ENCODE results near the gene TAS2R16.

TAS2R16 gene

GRCh38 chr7:123003539-123004126 is 8.1 kb upstream of the TAS2R16 start:
- no peaks in the 10 kb centered on the region for H3K9me3 ChIP-seq (ENCODE audit: control extremely low read depth in 1 of 5, control insufficient read depth in 4 of 5, insufficient read depth in 2 of 5, low read depth in 1 of 5, low read length in 4 of 5)

GRCh38 chr7:122989577-122989976 is 5.9 kb downstream of the TAS2R16 start:
- Histone ChIP-seq H3K27me3 (replicated peaks in 2 of 5; ENCODE audit: control insufficient read depth in 4 of 5, insufficient read depth in 5 of 5, low read length in 4 of 5) (no peaks in the 10 kb centered on the region), H3K4me3 (ENCODE audit: control insufficient read depth in 1 of 7, extremely low read depth in 1 of 7, insufficient read depth in 4 of 7, low read depth in 2 of 7, low read length in 6 of 7) (no peak overlapping the region), H3K9me3 (ENCODE audit: control extremely low read depth in 1 of 5, control insufficient read depth in 4 of 5, insufficient read depth in 2 of 5, low read depth in 1 of 5, low read length in 4 of 5) (no peaks in the 10 kb centered on the region), H3K4me1 (ENCODE audit: control extremely low read depth in 1 of 4, control insufficient read depth in 4 of 4, insufficient read depth in 4 of 4, low read length in 3 of 4) (no peaks in the 10 kb centered on the region), H3K36me3 (ENCODE audit: control insufficient read depth in 4 of 4, insufficient read depth in 4 of 4, low read length in 3 of 4) (no peaks in the 10 kb centered on the region), H3K27ac (ENCODE audit: insufficient read depth in 1 of 2, low read depth in 1 of 2, low read length in 2 of 2, poor library complexity in 1 of 2, severe bottlenecking in 2 of 2) (no peak overlapping the region)
- CTCF ChIA-PET: no interaction called here
- POLR2A ChIA-PET: no interaction called here
- no peak for DNase-seq
- WGBS (ENCODE audit: insufficient coverage): no CpG with 5 or more reads among the region's 2 CpGs

More at GRCh38 chr7:123003539-123004126, 8.1 kb upstream of the TAS2R16 start:
- Histone ChIP-seq H3K4me3 (ENCODE audit: control insufficient read depth in 1 of 7, extremely low read depth in 1 of 7, insufficient read depth in 4 of 7, low read depth in 2 of 7, low read length in 6 of 7) (no peak overlapping the region), H3K27ac (ENCODE audit: insufficient read depth in 1 of 2, low read depth in 1 of 2, low read length in 2 of 2, poor library complexity in 1 of 2, severe bottlenecking in 2 of 2) (no peak overlapping the region), H3K36me3 (ENCODE audit: control insufficient read depth in 4 of 4, insufficient read depth in 4 of 4, low read length in 3 of 4) (no peaks in the 10 kb centered on the region), H3K4me1 (ENCODE audit: control extremely low read depth in 1 of 4, control insufficient read depth in 4 of 4, insufficient read depth in 4 of 4, low read length in 3 of 4) (no peaks in the 10 kb centered on the region), H3K27me3 (replicated peaks in 2 of 5; ENCODE audit: control insufficient read depth in 4 of 5, insufficient read depth in 5 of 5, low read length in 4 of 5) (no peaks in the 10 kb centered on the region)
- DNase-seq: peak in 2 of 3 donors; percentile 0 to 5
- ChIA-PET CTCF (no interaction called here), POLR2A (no interaction called here)
- WGBS (ENCODE audit: insufficient coverage): 55% methylated on average over 5 of the region's 5 CpGs

- H3K4me3 ChIP-seq (ENCODE audit: control insufficient read depth in 1 of 7, extremely low read depth in 1 of 7, insufficient read depth in 4 of 7, low read depth in 2 of 7, low read length in 6 of 7): no peak overlapping the region
- 78% methylated on average over 6 of the region's 6 CpGs for WGBS (ENCODE audit: insufficient coverage)
- no peak overlapping the region for H3K27ac ChIP-seq (ENCODE audit: insufficient read depth in 1 of 2, low read depth in 1 of 2, low read length in 2 of 2, poor library complexity in 1 of 2, severe bottlenecking in 2 of 2)
- no peak for DNase-seq
- CTCF ChIA-PET: no interaction called here
- H3K4me1 ChIP-seq (ENCODE audit: control extremely low read depth in 1 of 4, control insufficient read depth in 4 of 4, insufficient read depth in 4 of 4, low read length in 3 of 4): no peaks in the 10 kb centered on the region
- POLR2A ChIA-PET: no interaction called here
- H3K36me3 ChIP-seq (ENCODE audit: control insufficient read depth in 4 of 4, insufficient read depth in 4 of 4, low read length in 3 of 4): no peaks in the 10 kb centered on the region
- H3K9me3 ChIP-seq (ENCODE audit: control extremely low read depth in 1 of 5, control insufficient read depth in 4 of 5, insufficient read depth in 2 of 5, low read depth in 1 of 5, low read length in 4 of 5): no peaks in the 10 kb centered on the region
- no peaks in the 10 kb centered on the region for H3K27me3 ChIP-seq (replicated peaks in 2 of 5; ENCODE audit: control insufficient read depth in 4 of 5, insufficient read depth in 5 of 5, low read length in 4 of 5)
These were observed 6.5 kb downstream of the TAS2R16 start for GRCh38 chr7:122989041-122989440.

GRCh38 chr7:122988333-122988732 is 7.2 kb downstream of the TAS2R16 start:
- ChIA-PET CTCF (no interaction called here), POLR2A (no interaction called here)
- H3K9me3 ChIP-seq (ENCODE audit: control extremely low read depth in 1 of 5, control insufficient read depth in 4 of 5, insufficient read depth in 2 of 5, low read depth in 1 of 5, low read length in 4 of 5): no peaks in the 10 kb centered on the region
- DNase-seq: no peak
- H3K4me3 ChIP-seq (ENCODE audit: control insufficient read depth in 1 of 7, extremely low read depth in 1 of 7, insufficient read depth in 4 of 7, low read depth in 2 of 7, low read length in 6 of 7): no peak overlapping the region
- WGBS (ENCODE audit: insufficient coverage): 83% methylated on average over 1 of the region's 4 CpGs
- H3K27ac ChIP-seq (ENCODE audit: insufficient read depth in 1 of 2, low read depth in 1 of 2, low read length in 2 of 2, poor library complexity in 1 of 2, severe bottlenecking in 2 of 2): no peak overlapping the region
- no peaks in the 10 kb centered on the region for H3K36me3 ChIP-seq (ENCODE audit: control insufficient read depth in 4 of 4, insufficient read depth in 4 of 4, low read length in 3 of 4)
- H3K4me1 ChIP-seq (ENCODE audit: control extremely low read depth in 1 of 4, control insufficient read depth in 4 of 4, insufficient read depth in 4 of 4, low read length in 3 of 4): no peaks in the 10 kb centered on the region
- no peaks in the 10 kb centered on the region for H3K27me3 ChIP-seq (replicated peaks in 2 of 5; ENCODE audit: control insufficient read depth in 4 of 5, insufficient read depth in 5 of 5, low read length in 4 of 5)

GRCh38 chr7:122987463-122987862 is 8.0 kb downstream of the TAS2R16 start:
- ChIA-PET POLR2A (no interaction called here), CTCF (no interaction called here)
- DNase-seq: no peak
- no peak overlapping the region for H3K4me3 ChIP-seq (ENCODE audit: control insufficient read depth in 1 of 7, extremely low read depth in 1 of 7, insufficient read depth in 4 of 7, low read depth in 2 of 7, low read length in 6 of 7)
- no peak overlapping the region for H3K27ac ChIP-seq (ENCODE audit: insufficient read depth in 1 of 2, low read depth in 1 of 2, low read length in 2 of 2, poor library complexity in 1 of 2, severe bottlenecking in 2 of 2)
- no peaks in the 10 kb centered on the region for H3K36me3 ChIP-seq (ENCODE audit: control insufficient read depth in 4 of 4, insufficient read depth in 4 of 4, low read length in 3 of 4)
- H3K4me1 ChIP-seq (ENCODE audit: control extremely low read depth in 1 of 4, control insufficient read depth in 4 of 4, insufficient read depth in 4 of 4, low read length in 3 of 4): no peaks in the 10 kb centered on the region
- H3K9me3 ChIP-seq (ENCODE audit: control extremely low read depth in 1 of 5, control insufficient read depth in 4 of 5, insufficient read depth in 2 of 5, low read depth in 1 of 5, low read length in 4 of 5): no peaks in the 10 kb centered on the region
- no peaks in the 10 kb centered on the region for H3K27me3 ChIP-seq (replicated peaks in 2 of 5; ENCODE audit: control insufficient read depth in 4 of 5, insufficient read depth in 5 of 5, low read length in 4 of 5)
- no CpG with 5 or more reads among the region's 2 CpGs for WGBS (ENCODE audit: insufficient coverage)

GRCh38 chr7:122984021-122984420 is 11.5 kb downstream of the TAS2R16 start:
- no peak for DNase-seq
- H3K4me3 ChIP-seq (ENCODE audit: control insufficient read depth in 1 of 7, extremely low read depth in 1 of 7, insufficient read depth in 4 of 7, low read depth in 2 of 7, low read length in 6 of 7): no peak overlapping the region
- POLR2A ChIA-PET: no interaction called here
- CTCF ChIA-PET: no interaction called here
- no peaks in the 10 kb centered on the region for H3K36me3 ChIP-seq (ENCODE audit: control insufficient read depth in 4 of 4, insufficient read depth in 4 of 4, low read length in 3 of 4)
- no peaks in the 10 kb centered on the region for H3K9me3 ChIP-seq (ENCODE audit: control extremely low read depth in 1 of 5, control insufficient read depth in 4 of 5, insufficient read depth in 2 of 5, low read depth in 1 of 5, low read length in 4 of 5)
- H3K27me3 ChIP-seq (replicated peaks in 2 of 5; ENCODE audit: control insufficient read depth in 4 of 5, insufficient read depth in 5 of 5, low read length in 4 of 5): no peaks in the 10 kb centered on the region
- no peaks in the 10 kb centered on the region for H3K4me1 ChIP-seq (ENCODE audit: control extremely low read depth in 1 of 4, control insufficient read depth in 4 of 4, insufficient read depth in 4 of 4, low read length in 3 of 4)
- WGBS (ENCODE audit: insufficient coverage): 89% methylated on average over 2 of the region's 2 CpGs
- no peak overlapping the region for H3K27ac ChIP-seq (ENCODE audit: insufficient read depth in 1 of 2, low read depth in 1 of 2, low read length in 2 of 2, poor library complexity in 1 of 2, severe bottlenecking in 2 of 2)

- H3K36me3 ChIP-seq (ENCODE audit: control insufficient read depth in 4 of 4, insufficient read depth in 4 of 4, low read length in 3 of 4): no peaks in the 10 kb centered on the region
- H3K9me3 ChIP-seq (ENCODE audit: control extremely low read depth in 1 of 5, control insufficient read depth in 4 of 5, insufficient read depth in 2 of 5, low read depth in 1 of 5, low read length in 4 of 5): no peaks in the 10 kb centered on the region
- ChIA-PET CTCF (no interaction called here), POLR2A (no interaction called here)
- WGBS (ENCODE audit: insufficient coverage): no CpG with 5 or more reads among the region's 1 CpG
- no peak overlapping the region for H3K4me3 ChIP-seq (ENCODE audit: control insufficient read depth in 1 of 7, extremely low read depth in 1 of 7, insufficient read depth in 4 of 7, low read depth in 2 of 7, low read length in 6 of 7)
- no peaks in the 10 kb centered on the region for H3K27me3 ChIP-seq (replicated peaks in 2 of 5; ENCODE audit: control insufficient read depth in 4 of 5, insufficient read depth in 5 of 5, low read length in 4 of 5)
- no peak overlapping the region for H3K27ac ChIP-seq (ENCODE audit: insufficient read depth in 1 of 2, low read depth in 1 of 2, low read length in 2 of 2, poor library complexity in 1 of 2, severe bottlenecking in 2 of 2)
- DNase-seq: no peak
- no peaks in the 10 kb centered on the region for H3K4me1 ChIP-seq (ENCODE audit: control extremely low read depth in 1 of 4, control insufficient read depth in 4 of 4, insufficient read depth in 4 of 4, low read length in 3 of 4)
These were observed 12.2 kb downstream of the TAS2R16 start for GRCh38 chr7:122983261-122983660.

Measured in common myeloid progenitor, CD34-positive (primary cell).